GM21576 (cell line): ENCODE measurements around the gene WDR26.
"Not testable (repeated sequence)": the region's sequence is repeated elsewhere in the genome, so short reads cannot be mapped to it uniquely, and the experiment has no call there.

Source experiments
- ATAC-seq: cut with Tn5 transposase; IDR thresholded peaks from one replicate; pipeline ENCODE4 v1.9.1; 2021; ENCODE audit warnings: mild to moderate bottlenecking, moderate library complexity; ENCODE audit not compliant: unreplicated experiment

The WDR26 gene

GRCh38 chr1:224434691-224435317, at the start of gene WDR26:
Gene WDR26 (minus strand): TSS chr1:224434797.
- ATAC-seq = peak; percentile 88

DNA sequence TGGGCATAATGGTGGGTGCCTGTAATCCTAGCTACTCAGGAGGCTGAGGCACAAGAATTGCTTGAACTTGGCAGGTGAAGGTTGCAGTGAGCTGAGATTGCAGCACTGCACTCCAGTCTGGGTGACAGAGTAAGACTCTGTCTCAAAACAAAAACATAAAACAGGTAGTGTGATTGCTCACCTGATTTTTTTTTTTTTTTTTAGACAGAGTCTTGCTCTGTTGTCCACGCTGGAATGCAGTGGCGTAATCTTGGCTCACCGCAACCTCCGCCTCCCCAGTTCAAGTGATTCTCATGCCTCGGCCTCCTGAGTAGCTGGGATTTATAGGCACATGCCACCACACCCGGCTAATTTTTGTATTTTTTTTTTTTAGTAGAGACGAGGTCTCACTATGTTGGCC, 48.6 kb upstream of the WDR26 start:
- not testable (repeated sequence) for ATAC-seq

GRCh38 chr1:224482619-224483018, 48.0 kb upstream of the WDR26 start:
- no peak for ATAC-seq

DNA sequence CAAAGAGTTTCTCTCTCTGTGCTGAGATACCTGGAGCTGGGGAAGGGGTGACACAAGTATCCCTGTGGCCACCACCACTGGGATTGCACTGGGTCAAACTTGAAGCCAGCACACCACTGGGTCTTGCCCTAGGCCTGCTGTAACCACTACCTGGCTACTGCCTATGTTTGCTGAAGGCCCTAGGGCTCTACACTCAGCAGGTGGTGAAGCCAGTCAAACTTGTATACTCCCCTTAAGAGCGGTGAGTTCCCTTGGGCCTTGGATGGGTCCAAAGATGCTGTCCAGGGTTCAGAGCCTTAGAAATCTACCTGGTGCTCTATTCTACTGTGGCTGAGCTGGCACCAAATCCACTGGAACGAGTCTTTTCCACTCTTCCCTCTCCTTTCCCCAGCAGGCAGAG, 47.0 kb upstream of the WDR26 start:
- no peak for ATAC-seq

DNA sequence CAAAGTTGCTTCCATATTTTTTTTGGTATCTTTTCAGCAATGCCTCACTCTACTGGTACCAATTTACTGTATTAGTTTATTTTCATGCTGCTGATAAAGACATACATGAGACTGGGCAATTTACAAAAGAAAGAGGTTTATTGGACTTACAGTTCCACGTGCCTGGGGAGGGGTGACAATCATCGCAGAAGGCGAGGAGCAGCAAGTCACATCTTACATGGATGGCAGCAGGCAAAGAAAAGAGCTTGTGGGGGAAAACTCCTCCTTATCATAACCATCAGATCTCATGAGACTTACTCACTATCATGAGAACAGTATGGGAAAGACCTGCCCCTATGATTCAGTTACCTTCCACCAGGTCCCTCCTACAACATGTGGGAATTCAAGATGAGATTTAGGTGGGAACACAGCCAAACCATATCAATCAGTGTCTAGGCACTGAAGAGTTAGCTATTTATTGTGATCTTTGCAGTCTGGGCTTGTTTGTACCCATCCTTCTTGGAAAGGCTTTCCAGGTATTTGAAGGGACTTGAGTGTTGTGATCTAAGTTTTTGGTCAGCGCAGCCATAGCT, 46.4 kb upstream of the WDR26 start:
- not testable (repeated sequence) for ATAC-seq

GRCh38 chr1:224480200-224480599, 45.6 kb upstream of the WDR26 start:
- ATAC-seq = not testable (repeated sequence)

DNA sequence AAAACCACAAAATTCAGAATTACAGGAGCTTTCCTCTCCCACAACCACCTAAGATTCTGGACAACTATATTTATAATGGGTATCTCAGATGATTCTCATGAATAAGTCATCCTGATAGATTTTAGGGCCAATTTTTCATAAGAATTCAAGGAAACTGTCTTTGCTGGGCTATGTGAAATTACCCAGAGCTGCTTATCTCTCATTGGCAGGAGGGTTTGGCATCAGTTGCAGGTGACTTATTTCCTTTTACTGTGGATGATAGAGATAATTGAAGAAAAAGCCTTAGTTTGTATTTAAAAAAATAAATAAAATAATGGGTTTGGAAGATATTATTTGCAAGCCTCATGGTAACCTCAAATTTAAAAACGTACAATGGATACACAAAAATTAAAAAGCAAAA, 38.2 kb upstream of the WDR26 start:
- ATAC-seq = no peak

- ATAC-seq = no peak
Observed at GRCh38 chr1:224466154-224466553, 31.6 kb upstream of the WDR26 start.

- ATAC-seq = no peak
Observed at GRCh38 chr1:224459966-224460365, 25.4 kb upstream of the WDR26 start.

DNA sequence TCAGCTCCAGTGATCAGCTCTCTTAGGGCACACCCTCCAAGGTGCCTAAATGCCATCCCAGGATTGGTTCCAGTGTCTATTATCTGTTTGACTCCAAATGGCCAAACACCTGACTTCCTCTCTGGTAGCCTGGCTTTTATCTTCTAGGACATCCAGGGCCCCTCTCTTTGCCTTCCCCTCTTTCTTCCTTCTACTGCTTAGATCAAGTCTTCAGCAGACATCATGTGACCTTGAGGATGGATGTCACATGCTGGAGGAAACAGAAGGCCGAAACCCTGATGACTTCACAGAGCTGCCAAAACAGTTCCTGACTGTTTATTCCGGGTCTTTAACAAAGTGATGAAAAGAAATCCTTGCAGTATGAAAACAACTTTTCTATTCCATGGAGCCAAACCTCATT, 24.4 kb upstream of the WDR26 start:
- no peak for ATAC-seq

- no peak for ATAC-seq
Observed at GRCh38 chr1:224458296-224458695, 23.7 kb upstream of the WDR26 start.

GRCh38 chr1:224457782-224458144, 23.2 kb upstream of the WDR26 start:
- ATAC-seq = no peak

GRCh38 chr1:224456637-224456953, 22.0 kb upstream of the WDR26 start:
- ATAC-seq = no peak

DNA sequence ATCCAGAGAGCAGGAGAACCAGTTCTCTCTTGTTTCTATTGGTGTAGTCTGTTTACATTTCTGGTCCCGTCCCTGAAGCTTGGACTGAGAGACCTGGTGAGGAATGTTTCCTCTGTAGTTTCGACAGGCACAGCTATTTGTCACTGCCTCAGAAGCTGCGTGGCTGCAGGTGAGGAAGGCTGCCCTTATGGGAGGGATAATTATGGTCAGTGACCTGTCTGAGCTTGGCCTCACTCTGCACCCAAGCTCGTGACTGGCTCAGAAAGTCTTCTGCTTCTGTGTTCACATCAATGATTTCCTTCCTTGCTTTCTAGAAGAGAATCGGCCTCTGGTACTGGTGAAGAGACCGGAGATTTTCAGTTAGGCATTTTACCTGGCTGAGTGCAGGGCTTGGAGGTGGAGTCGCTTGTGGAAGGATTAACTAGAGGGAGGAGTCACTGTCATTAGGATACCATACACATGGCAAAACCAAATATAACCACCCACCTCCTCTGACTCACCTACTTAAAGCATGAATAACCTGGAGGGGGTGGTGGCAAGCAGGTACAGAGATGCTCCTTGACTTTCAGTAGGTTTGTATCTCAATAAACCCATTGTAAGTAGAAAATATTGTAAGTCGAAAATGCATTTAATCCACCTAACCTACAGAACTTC, 19.9 kb upstream of the WDR26 start:
- ATAC-seq = no peak

DNA sequence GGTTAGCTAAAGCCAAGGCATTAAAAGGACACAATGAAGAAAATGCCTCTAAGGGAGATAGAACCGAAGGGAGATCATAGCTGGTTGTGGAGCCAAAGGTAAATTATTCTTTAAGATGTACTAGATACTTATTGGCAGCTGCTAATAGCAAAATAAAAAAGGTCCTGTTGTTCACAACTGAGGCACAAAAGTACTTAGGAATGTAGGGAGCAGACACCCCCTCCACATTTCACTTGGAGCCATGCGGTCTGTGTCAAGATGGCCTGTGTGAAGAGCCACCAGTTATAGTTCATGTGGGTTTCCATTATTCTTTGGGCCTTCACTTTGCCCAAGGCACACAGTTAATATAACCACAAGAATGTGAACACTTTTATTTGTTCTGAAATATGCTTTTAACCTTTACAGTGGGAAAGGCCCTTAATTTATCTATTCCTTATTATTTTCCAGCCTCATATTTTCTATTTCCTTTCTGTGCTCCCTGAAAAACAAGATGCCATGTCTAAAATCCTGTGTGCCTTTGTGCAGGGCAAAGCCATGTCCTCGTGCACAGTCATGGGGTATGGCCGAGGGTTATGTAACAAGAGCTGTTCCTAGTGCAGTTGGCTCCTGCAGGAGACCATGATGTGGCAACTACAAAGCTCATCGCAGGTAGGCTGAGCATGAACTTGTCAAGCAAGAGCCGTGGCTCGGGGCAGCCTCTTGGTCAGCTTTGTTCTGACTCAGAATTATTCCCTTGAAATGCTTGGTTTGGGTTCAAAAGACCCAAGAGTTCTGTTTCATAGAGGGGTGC, 16.2 kb upstream of the WDR26 start:
- no peak for ATAC-seq

DNA sequence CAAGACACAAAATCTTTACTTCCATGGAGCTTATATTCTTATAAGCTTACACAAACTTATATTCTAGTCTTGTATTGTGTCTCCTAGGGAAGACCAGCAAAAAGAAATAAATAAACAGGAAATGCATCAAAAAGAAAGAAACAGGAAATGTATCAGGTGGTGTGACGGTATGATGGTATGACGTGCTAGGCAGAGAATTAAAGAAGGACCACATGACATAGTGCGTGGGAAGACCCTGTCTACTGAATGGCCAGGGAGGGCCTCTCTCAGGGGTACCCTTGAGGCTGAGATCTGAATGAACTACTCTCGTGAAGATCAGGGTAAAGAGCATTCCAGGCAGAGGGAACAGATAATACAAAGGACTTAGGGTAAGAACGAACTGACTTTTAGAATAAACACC, 15.6 kb upstream of the WDR26 start:
- ATAC-seq = no peak

DNA sequence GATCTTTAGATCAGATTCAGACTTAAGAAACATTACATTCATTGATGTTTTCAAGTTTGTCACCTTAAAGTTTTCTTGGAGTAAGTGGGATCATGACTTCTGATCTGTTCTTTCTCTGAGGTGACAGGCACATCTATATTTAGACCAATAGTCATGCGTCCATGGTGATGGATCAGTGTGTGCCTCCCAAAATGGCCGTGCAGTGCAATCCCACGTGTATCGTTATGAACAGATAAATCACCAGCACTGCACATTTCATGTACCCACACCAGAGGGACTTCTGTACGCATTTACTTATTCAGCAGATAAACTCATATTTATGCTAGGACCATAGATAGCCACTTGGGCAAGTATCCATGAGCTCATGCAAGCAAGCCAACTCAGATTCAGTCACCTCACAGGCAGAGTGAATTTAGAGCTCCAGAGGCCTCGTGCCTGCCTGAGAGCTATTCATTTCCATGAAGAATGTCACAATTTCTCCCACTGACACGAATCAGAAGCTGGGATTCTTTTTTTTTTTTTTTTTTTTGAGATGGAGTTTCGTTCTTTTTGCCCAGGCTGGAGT, 13.9 kb upstream of the WDR26 start:
- ATAC-seq = no peak

DNA sequence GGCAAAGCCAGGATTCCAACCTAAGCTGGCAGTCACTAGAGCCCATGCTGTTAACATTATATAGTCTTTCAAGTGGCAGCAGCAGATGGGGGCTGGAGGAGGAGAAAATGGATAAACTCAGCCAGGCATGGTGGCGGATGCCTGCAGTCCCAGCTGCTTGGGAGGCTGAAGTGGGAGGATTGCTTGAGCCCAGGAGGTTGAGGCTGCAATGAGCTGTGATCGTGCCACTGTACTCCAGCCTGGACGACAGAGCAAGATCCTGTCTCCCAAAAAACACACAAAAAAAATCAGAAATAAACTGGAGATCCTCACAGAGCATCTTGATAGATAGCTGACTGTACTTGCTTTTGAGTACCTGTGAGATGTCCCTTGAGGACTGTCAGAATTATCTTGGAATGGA, 13.4 kb upstream of the WDR26 start:
- ATAC-seq = no peak

DNA sequence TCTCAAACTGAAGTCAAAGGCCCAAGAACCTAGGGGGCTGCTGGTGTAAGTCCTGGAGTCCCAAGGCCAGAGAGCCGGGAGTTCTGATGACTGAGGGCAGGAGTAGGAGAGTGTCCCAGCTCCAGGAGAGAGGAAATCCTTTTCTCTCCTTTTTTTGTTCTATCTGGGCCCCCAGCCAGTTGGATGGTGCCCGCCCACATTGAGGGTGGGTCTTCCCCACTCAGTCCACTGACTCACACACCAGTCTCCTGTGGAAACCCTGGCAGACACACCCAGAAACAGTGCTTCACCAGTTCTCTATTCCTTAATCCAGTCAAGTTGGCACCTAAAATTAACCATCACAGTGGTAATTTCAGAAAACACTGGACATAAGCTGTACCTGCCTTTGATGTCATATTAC, 12.7 kb upstream of the WDR26 start:
- no peak for ATAC-seq

- ATAC-seq = no peak
Observed at GRCh38 chr1:224438989-224439388, 4.4 kb upstream of the WDR26 start.

- no peak for ATAC-seq
Observed at GRCh38 chr1:224435999-224436398, 1.4 kb upstream of the WDR26 start.

DNA sequence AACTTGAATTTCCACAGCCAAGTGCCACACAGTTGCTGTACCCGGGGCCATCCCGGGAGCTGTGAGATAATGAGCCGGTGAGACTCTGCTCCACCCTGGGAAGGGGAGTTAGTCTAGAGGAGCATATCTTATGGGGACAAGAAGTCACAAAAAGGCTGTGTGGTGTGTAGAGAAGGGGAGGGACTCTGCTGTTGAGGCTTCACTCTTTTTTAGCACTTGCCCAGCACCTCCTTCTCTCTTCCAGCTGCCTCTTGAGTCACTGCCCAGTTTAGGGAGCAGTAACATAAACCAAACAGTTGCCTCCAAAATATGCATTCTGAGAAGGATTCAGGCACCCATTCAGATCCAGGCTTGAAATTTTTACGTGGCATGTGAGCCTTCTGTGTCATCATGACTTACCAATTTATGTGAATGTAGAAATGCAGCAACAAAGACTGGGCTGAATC, 744 bp upstream of the WDR26 start:
- ATAC-seq = peak; percentile 13
